HG03342 (cell line): Measurements from ENCODE around the gene CDH13.
A peak's percentile ranks its signal among the peaks of the same experiment; 100 is the strongest.

Source experiments
- ATAC-seq: cut with Tn5 transposase; IDR thresholded peaks from one replicate; pipeline ENCODE4 v1.9.1; 2021; ENCODE audit warnings: mild to moderate bottlenecking, moderate library complexity; ENCODE audit not compliant: unreplicated experiment

CDH13 gene

GRCh38 chr16:83312718-83313245, 686.0 kb downstream of the CDH13 start:
- no peak for ATAC-seq

- no peak for ATAC-seq
Observed at GRCh38 chr16:83315271-83315670, 688.5 kb downstream of the CDH13 start.

- no peak for ATAC-seq
Observed at GRCh38 chr16:83316458-83316857, 689.7 kb downstream of the CDH13 start.

GRCh38 chr16:83318390-83318789, 691.6 kb downstream of the CDH13 start:
- no peak for ATAC-seq

GRCh38 chr16:83328936-83329335, 702.2 kb downstream of the CDH13 start:
- no peak for ATAC-seq

GRCh38 chr16:83329441-83329840, 702.7 kb downstream of the CDH13 start:
- ATAC-seq = no peak

- ATAC-seq = no peak
Observed at GRCh38 chr16:83330251-83330650, 703.5 kb downstream of the CDH13 start.

- ATAC-seq = no peak
Observed at GRCh38 chr16:83335076-83335475, 708.3 kb downstream of the CDH13 start.

- no peak for ATAC-seq
Observed at GRCh38 chr16:83336603-83337002, 709.8 kb downstream of the CDH13 start.

- no peak for ATAC-seq
Observed at GRCh38 chr16:83338138-83338537, 711.4 kb downstream of the CDH13 start.

- ATAC-seq = no peak
Observed at GRCh38 chr16:83338941-83339340, 712.2 kb downstream of the CDH13 start.

GRCh38 chr16:83343935-83344366, 717.2 kb downstream of the CDH13 start:
- ATAC-seq = no peak

GRCh38 chr16:83345846-83346640, 719.3 kb downstream of the CDH13 start:
- ATAC-seq = no peak

GRCh38 chr16:83348991-83349390, 722.2 kb downstream of the CDH13 start:
- no peak for ATAC-seq

- ATAC-seq = no peak
Observed at GRCh38 chr16:83350481-83350880, 723.7 kb downstream of the CDH13 start.

GRCh38 chr16:83351846-83352245, 725.1 kb downstream of the CDH13 start:
- ATAC-seq = no peak

GRCh38 chr16:83353241-83353640, 726.5 kb downstream of the CDH13 start:
- no peak for ATAC-seq

GRCh38 chr16:83354015-83354414, 727.2 kb downstream of the CDH13 start:
- ATAC-seq = no peak

GRCh38 chr16:83355570-83356218, 728.9 kb downstream of the CDH13 start:
- ATAC-seq = no peak

GRCh38 chr16:83356266-83356665, 729.5 kb downstream of the CDH13 start:
- ATAC-seq = peak; percentile 87

GRCh38 chr16:83356986-83357385, 730.2 kb downstream of the CDH13 start:
- no peak for ATAC-seq

GRCh38 chr16:83363521-83363920, 736.8 kb downstream of the CDH13 start:
- ATAC-seq = no peak
